Sciatic nerve (tissue), 2 donors: Measurements from ENCODE around the gene PDHX. TPM values are rescaled to one million over a fixed set of nuclear protein-coding genes. Genes with fewer than 3 reads are reported as not detected.
"Not testable (repeated sequence)": the region's sequence is repeated elsewhere in the genome, so short reads cannot be mapped to it uniquely, and the experiment has no call there.

Experiments
- ATAC-seq: fragments of 200-7000 bp; cut with Tn5 transposase; one replicate; pipeline ENCODE4 v1.9.1; 2020; ENCODE audit warnings: mild to moderate bottlenecking, moderate library complexity
- DNase-seq: peaks from one replicate; pipeline ENCODE4 v3.0.0-alpha.2; 2020; ENCODE audit warnings: low spot score
- intact Hi-C: fragments of 100-400 bp; cut with DNase I; formaldehyde crosslinking; loops from one replicate; pipeline ENCODE4 v1.14.2; 2022
- total RNA-seq: library from RNA; stranded (reverse); fragmentation: NEBNext Ultra II Directional; extraction: Animal tissue kit (Norgen Biotek cat#: 25700); gene quantifications from one replicate; pipeline ENCODE4 v1.2.1, GENCODE V29; 2021
- donor health status: DM: no; HTN: no; CAD: no.
- donor health status: DM: no; HTN: no; CAD: no.

PDHX gene
- total RNA-seq, 1 donor from 2014 or later, result 37.0 TPM

DNA sequence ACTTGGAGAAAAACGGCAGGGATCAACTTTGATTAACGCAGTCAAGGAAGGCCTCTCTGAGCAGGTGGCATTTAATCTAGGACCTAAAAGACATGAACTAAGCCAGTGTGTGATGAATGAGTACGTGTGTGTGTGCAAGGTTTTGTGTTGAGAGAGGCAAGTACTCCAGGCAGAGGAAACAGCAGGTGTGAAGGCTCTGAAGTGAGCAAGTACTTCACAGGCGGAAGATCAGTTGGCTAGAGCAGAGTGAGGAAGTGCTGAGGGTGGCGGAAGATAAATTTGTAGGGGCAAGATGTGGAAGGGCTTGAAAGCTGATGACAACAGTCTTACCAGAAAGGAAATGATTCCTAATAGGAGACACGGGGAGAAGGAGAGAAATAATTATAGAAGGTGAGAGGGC is 7.0 kb upstream of the PDHX start:
- no peak for DNase-seq
- no peak for ATAC-seq
- intact Hi-C loops, result no loop called here

DNA sequence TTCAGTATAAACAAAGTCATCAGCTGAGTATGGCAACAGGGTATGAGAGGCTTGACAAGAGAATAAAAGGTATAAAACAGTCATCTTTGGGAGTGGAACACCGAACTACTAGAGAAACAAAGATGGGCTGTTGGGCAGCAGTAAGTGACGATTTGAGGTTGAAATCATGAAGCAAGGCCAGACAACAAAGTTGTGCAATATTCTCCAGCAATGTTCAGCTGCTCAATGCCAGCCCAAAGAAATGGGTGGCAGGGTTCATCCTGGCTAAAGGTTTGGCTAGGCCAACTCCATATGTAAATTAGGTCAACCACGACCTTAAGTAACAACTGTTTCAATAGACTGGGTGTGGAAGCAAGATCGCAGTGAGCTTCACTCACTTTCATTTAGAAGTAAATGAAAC is 6.5 kb upstream of the PDHX start:
- DNase-seq, result no peak
- intact Hi-C loops, result no loop called here
- no peak for ATAC-seq

DNA sequence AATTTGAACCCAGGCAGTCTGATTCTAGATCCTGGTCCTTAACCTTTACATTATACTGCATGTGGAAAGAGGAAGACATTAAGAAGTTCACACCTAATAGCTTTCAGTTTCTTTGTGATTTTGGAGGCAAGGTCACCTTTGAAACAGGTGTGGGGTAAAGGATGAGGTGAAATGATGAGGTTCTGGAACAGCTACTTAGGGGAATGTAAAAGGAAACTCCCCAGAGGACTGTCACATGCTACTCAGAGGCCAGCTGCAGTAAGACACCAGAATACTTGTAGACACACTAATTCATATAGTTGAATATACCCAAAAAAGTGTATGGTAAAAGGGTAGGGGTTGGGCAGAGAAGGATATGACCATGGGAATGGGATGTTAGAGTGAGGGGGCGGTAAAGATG is 5.6 kb upstream of the PDHX start:
- ATAC-seq, result no peak
- DNase-seq, result no peak
- intact Hi-C loops, result no loop called here

DNA sequence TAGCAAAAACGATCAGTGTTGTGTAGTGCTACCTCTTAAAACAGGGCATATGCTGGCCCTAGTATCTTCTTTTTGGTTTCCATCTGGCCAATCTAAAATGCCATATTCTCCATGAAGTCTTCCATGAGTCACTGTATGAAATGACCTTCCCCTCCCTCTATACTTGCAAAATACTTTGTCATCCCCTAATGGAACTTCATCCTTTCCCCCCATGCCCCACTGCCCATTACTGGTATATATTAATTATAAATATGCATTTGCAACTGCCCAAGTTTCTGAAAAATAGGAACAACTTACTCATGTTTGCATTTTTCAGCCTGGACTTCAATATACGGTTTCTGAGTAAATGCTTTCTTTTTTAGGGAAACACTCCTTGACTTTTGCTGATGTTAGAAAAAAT is 4.7 kb upstream of the PDHX start:
- intact Hi-C loops, result no loop called here
- ATAC-seq, result no peak
- DNase-seq, result no peak

DNA sequence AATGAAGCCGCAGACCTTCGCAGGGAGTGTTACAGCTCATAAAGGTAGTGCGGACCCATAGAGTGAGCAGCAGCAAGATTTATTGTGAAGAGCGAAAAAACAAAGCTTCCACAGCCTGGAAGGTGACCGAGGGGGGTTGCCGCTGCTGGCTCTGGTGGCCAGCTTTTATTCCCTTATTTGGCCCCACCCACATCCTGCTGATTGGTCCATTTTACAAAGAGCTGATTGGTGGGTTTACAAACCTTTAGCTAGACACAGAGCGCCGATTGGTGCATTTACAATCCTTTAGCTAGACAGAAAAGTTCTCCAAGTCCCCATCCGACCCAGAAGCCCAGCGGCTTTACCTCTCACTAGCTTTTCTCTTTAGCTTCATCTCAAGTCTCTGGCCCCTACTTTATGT is 2.9 kb upstream of the PDHX start:
- intact Hi-C loops, DNase-seq, ATAC-seq: not testable (repeated sequence)

DNA sequence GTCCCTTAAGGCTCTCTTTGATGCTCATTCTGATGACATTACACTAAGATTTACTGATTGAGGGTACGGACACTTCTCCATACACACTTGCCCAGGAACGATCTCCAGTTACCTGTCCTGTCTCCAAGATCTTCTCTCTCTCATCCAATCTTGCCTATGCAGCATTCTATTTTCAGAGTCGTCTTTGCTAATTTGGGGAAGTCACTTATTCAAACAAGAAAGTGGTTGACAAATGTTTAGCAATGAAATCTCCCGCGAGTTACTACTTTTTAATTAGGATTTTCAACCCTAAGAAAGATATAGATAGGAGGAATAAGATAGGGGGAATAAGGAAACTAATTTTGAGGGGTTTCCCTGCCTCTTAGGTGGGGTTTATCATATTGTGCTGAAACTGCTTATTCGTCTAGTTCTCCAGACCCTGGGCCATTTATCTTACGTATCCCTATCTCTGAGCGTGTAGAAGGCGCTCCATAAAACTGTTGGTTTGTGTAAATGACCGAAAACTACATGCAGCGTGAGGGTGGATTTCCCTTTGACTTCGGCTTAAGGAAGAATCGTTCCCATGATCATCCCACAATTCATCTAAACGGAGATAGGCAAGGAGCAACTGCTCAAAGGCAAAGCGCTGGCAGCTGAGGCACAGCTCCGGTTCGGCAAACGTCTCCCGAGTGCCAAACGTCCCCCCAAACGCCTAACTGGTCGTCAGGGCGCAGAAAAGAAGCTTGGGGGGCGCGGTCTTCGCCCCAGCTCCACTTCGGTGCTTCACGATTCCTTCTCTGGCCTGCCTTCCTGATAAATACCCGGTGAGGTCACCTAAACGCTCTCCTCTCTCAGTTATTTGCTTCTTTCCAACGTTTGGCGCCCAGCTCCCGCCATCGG is 1.0 kb upstream of the PDHX start:
- intact Hi-C loops, result no loop called here
- peak; percentile 0 for ATAC-seq
- DNase-seq, result no peak

DNA sequence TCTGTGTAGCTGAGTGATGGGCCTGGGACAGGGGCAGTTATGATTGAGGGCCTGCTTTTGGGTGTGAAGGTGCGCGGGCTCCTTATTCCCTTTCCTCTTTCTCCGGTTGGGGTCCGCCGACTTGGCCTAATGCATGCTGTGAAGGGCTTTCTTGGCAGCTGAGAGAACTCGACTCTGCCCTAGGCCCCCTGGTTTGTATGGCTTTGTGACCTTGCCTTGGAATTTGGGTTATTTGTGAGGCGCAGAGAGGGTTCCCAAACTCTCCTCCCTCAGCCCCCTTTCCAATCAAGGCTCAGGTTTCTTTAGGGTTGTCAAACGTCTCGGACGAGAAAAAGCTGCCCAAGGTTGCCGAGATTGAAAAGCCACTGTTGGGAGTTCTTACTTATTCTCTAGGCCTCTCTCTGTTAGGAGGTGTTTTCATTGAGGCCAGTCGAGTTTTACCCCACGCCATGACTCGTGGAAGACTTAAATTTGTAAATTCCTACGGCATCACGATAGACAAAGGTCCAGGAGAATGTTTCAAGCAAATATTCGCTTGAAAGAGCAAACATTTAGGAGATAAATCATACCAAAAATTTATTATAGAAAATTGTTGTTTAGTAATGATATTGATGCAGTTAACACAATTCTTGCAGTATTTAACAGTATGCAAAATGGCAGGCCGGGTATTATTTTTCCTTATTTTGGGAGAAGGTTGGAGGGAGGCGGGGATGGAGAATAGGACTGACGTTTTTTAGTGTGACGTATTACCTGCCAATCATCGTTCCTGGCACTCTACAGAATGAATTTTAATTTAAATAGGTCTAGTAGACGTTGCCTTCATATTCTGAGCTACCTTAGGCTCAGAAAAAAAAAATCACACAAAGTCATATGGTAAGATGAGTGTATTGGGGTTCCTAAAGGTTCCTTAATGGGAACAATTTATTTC is 689 bp downstream of the PDHX start:
- DNase-seq, result no peak

DNA sequence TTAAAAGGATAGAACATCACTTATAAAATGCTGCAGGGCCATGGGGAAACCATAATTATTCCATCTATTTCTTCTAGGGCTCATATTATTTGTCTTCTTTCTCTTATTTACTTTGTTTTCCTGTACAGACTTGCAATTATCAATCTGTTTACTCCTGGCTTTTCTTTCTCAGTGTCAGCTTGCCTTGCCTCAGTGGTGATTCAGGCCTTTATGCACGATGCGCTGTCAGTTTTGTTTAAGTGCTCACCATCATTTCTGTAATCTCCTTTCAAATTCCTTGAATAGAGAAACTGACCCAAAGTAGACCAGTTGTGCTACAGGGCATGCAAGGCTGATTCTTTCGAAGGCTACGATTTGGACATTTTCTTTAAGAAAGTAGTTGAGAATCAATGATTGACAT is 4.7 kb downstream of the PDHX start:
- ATAC-seq (no peak), DNase-seq (no peak)
- intact Hi-C loops, result loop anchor here (5.0 kb wide), 1 partner anchor 1219 kb away; the partner anchor contains the start of gene C11orf91

More for the DNA sequence above, 689 bp downstream of the PDHX start:
- no peak for ATAC-seq
- intact Hi-C loops, result no loop called here

DNA sequence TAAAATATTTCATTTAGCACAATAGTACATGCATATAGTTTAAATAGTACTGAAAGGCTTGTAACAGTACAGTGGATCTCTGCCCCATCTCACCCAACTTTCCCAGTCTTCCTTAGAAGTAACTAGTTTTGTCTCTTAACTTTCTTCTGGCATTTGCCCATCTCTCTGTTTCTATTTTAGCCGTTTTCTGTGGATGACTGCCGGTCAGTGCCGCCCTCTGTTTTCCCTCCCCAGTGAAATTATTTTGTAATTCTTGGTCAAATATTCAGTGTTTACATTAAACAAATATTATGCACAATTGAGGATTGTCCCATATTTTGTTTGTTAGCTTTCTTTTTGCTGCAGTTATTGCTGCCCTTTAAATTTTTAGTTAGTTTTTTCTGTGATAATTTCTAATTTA is 8.3 kb downstream of the PDHX start:
- intact Hi-C loops, result loop anchor here (5.0 kb wide), 2 partner anchors 468 to 1222 kb away; partner anchors contain the start of gene C11orf91
- no peak for DNase-seq
- no peak for ATAC-seq

DNA sequence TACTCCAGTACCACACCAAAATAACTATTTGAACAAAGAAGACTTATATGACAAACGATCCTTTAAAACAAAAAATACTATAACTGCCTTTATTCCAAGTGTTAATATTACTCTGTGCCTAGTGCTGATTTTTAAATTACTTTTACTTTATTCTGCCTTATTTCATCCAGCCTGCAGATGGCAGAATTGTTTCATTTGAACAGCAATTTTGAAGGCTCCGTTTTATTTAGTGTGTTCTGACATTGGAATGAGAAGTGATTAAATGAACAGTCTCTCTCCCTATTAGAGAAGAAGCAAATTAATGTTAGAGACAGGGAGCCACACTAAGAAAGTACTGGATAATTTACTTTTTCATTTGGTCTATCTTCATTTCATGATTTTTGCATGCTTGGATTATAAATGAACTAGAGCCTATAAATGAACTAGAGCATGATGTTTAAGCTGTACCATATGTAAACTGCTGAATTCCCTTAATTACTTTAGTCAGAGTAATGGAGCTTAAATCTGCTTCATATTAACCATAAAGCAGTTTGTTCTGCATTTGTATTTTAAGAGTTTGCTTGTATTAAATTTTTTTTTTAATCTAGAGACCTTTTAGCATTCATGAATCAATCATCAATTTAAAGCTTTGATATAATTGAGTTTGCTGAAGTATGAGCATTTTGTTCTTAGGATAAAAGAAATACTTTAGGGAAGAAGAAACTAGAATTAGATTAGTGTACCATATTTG is 9.8 kb downstream of the PDHX start:
- DNase-seq (no peak), ATAC-seq (peak; percentile 65)
- intact Hi-C loops, result loop anchor here (5.0 kb wide), 1 partner anchor 466 kb away; no protein-coding TSS in a partner anchor

DNA sequence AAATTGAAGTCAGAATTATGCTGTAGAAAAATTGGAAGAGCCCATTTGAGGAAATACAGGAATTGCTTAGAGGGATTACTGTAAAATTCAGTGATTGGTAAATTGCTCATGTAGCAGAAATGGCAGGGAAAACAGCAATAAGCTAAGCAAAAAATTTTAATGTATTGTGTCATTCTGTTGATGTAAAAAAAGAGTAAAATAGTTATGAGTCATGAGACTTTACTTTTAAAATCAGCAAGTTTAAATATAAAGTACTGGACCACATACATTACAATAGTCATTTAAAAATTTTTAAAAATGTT is 10.4 kb downstream of the PDHX start:
- no peak for DNase-seq
- no peak for ATAC-seq
- intact Hi-C loops, result loop anchor here (5.0 kb wide), 1 partner anchor 466 kb away; no protein-coding TSS in a partner anchor

DNA sequence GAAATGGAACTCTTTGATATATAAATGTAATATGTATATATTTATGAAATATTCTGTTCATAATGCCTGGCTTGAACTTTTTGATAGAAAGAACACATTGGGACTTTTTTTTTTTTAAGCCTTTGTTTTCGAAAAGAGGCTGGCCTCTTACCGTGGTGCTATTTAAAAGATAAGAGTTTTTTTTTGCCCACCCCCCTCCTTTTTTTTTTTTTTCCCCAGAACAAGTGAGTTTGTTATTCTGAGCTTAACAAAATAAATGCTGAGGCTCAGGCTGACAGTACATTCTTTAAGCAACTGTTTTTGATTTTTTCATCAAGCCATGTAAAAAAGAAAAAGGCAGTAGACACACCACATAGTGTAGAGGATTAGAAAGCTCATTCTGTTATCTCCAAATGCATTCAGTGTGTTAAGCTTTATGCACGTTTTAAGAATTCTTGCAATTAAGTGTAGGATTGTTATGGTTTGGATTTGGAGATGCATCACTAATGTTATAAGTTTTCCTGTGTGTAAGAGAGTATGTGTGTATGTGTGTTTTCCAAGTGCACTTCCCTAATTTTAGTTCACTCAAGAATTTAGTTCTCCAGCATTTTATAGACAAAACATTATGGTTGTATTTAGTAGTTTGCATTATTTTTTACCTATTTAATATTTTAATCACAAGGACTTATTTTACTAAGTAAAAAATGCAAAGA is 12.0 kb downstream of the PDHX start:
- DNase-seq (no peak), ATAC-seq (no peak)
- intact Hi-C loops, result loop anchor here (5.0 kb wide), 1 partner anchor 464 kb away; no protein-coding TSS in a partner anchor

DNA sequence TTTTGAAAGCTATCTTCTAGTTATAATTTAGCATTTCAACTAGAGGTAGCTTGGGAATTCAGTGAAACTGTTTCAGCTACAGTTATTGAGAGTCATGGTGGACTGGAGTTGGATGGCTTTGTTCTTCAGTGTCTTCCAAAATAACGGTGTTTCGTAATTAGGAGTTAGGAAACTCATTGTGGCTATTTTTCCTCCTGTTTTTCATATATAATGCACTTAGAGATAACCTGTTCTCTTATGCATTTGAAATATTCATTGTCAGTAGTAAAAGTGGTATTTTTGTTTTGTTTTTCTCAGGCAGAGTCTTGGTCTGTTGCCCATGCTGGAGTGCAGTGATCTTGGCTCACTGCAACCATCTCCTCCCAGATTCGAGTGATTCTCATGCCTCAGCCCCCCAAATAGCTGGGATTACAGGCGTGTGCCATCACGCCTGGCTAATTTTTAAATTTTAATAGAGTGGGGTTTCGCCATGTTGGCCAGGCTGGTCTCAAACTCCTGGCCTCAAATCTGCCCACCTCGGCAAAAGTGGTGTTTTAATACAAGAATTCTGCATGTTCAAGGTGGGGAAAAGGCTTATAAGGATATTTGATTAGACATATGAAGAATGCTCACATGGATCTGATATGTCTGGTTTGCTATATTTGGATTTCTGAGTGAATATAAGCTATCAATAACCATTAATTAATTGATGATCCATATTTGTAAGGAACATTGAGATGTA is 12.7 kb downstream of the PDHX start:
- ATAC-seq, result no peak
- no peak for DNase-seq
- intact Hi-C loops, result loop anchor here (5.0 kb wide), 1 partner anchor 463 kb away; no protein-coding TSS in a partner anchor

DNA sequence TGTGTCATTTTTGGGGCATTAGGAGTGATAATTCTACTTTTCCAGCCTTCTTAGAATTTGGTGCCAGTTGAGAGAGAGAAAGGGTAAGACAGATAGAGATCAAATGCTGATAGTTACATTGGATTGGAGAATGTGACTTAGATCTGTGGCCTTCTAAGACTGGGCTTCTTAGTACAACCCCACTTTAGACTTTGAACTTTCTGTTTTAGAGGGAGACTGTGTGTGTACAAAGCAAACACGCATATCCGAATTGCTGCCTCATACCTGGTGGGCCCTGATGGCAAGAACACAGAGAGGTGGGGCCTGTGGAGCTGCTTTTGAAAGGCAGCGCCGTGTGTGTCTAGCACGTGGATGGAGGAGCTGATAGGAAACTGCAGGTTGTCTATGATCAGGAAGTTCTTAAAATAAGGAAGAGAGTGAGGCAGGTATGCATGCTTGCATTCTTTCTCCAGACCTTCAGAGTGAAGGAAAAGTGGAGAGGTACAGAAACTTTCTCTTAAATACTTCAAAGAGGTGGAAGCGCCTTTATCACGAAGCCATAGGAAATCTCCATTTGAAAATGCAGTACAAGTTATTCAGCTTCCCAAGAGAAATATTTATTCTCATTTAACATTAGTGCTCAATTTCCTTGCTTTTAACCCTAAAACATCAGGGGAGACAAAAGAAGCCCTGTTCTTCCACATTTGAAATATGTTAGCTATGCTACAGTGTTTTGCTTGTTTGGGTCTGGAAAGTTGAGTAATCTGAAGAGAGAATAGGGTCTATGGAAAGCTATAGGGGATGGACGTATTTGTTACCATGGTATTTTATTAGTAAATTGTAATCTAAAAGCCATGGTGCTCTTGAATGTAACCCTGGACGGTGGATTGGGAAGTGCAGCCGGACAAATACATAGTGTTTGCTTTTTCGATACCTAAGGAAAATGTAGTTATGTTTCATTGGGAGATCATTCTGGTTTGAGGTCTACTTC is 13.7 kb downstream of the PDHX start:
- DNase-seq, result no peak
- ATAC-seq, result no peak
- intact Hi-C loops, result loop anchor here (5.0 kb wide), 1 partner anchor 462 kb away; no protein-coding TSS in a partner anchor

DNA sequence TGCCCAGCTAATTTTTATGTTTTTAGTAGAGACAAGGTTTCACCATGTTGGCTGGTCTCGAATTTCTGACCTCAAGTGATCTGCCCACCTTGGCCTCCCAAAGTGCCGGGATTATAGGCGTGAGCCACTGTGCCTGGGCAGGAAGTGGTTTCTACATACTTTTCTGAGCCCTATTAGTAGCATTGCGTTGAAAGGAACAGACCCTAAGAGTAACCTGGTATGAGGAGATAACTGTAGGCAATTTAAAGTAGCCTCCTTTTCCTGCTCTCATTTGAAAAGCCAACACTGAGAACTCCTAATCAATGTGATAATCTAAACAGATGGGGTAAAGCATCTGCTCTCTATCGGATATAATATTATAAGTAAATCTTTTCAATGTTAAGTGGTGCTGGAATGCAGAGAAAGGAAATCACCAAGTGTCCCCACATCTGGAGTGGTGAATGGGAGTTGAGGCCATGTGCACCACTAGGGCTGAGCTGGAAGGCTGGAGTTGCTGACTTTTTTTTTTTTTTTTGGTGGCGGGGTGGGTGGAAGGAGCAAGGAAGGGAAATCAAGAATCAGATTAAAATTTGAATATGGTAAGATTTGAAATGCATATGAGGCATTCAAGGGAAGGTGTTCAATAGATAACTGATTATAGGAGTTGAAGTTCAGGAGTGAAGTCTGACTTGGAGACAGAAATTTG is 20.7 kb downstream of the PDHX start:
- ATAC-seq, result no peak
- intact Hi-C loops, result no loop called here

DNA sequence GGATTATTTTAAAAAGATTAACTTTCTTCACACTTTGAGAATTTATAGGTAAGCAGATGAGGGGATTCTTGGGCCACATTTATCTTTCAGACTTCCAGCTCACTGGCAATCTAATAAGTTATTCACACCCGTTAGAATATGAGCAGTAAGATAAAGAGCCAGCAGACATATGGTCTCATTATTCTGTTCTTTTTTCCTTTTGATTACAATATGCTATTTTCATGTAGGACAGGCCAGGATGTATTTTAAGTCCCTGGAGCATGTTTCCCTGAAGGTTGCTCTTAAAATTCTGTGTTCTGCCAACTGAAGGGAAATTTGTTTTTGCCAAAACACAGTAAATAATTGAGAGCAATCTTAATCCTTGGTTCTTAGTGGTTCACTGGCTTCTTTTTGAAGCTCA is 22.2 kb downstream of the PDHX start:
- DNase-seq (no peak), ATAC-seq (no peak)
- intact Hi-C loops, result no loop called here

More for the DNA sequence above, 20.7 kb downstream of the PDHX start:
- no peak for DNase-seq
